Parathyroid adenoma (tissue), 2 donors: ENCODE measurements around the gene KIF18B.

Source experiments
- H2AFZ ChIP-seq: fragments of 300-600 bp; sonication (generic); one replicate; pipeline ENCODE4 v1.7.0; 2017; ENCODE audit warnings: antibody characterized with exemption, mild to moderate bottlenecking
- H3K27ac ChIP-seq: fragments of 300-600 bp; sonication (generic); one replicate; pipeline ENCODE4 v1.7.0; 2017
- H3K27me3 ChIP-seq: fragments of 300-600 bp; sonication (generic); one replicate; pipeline ENCODE4 v1.7.0; 2017; ENCODE audit warnings: low read length; ENCODE audit not compliant: control insufficient read depth, insufficient read depth
- H3K36me3 ChIP-seq: fragments of 300-600 bp; sonication (generic); one replicate; pipeline ENCODE4 v1.7.0; 2017; ENCODE audit warnings: low read length; ENCODE audit not compliant: control insufficient read depth, insufficient read depth
- H3K4me1 ChIP-seq: fragments of 300-600 bp; sonication (generic); one replicate; pipeline ENCODE4 v1.7.0; 2017; ENCODE audit warnings: control low read depth
- H3K4me2 ChIP-seq: fragments of 300-600 bp; sonication (generic); one replicate; pipeline ENCODE4 v1.7.0; 2017; ENCODE audit warnings: low read length
- H3K4me3 ChIP-seq: fragments of 300-600 bp; sonication (generic); one replicate; pipeline ENCODE4 v1.7.0; 2017; ENCODE audit warnings: low read depth, low read length
- H3K79me2 ChIP-seq: fragments of 300-600 bp; sonication (generic); one replicate; pipeline ENCODE4 v1.7.0; 2017; ENCODE audit warnings: control low read depth
- H3K9ac ChIP-seq: fragments of 300-600 bp; sonication (generic); one replicate; pipeline ENCODE4 v1.7.0; 2017; ENCODE audit warnings: mild to moderate bottlenecking
- H3K9me3 ChIP-seq: fragments of 300-600 bp; sonication (generic); one replicate; pipeline ENCODE4 v1.7.0; 2017; ENCODE audit warnings: low read length; ENCODE audit not compliant: control insufficient read depth
- TF ChIP-seq, protein P1 (sequence below): fragments of 300-600 bp; sonication (generic); IDR thresholded peaks from one replicate; pipeline ENCODE4 v1.7.0; 2017; ENCODE audit warnings: antibody characterized with exemption, mild to moderate bottlenecking
- donor health status: primary hyperparathyroidism.

KIF18B gene

GRCh38 chr17:44941712-44942331 is 5.8 kb downstream of the KIF18B start:
- H3K4me2 ChIP-seq: no peak overlapping the region
- H3K27ac ChIP-seq: no peak overlapping the region
- H3K79me2 ChIP-seq: no peaks in the 10 kb centered on the region
- TF ChIP-seq, protein P1, sequence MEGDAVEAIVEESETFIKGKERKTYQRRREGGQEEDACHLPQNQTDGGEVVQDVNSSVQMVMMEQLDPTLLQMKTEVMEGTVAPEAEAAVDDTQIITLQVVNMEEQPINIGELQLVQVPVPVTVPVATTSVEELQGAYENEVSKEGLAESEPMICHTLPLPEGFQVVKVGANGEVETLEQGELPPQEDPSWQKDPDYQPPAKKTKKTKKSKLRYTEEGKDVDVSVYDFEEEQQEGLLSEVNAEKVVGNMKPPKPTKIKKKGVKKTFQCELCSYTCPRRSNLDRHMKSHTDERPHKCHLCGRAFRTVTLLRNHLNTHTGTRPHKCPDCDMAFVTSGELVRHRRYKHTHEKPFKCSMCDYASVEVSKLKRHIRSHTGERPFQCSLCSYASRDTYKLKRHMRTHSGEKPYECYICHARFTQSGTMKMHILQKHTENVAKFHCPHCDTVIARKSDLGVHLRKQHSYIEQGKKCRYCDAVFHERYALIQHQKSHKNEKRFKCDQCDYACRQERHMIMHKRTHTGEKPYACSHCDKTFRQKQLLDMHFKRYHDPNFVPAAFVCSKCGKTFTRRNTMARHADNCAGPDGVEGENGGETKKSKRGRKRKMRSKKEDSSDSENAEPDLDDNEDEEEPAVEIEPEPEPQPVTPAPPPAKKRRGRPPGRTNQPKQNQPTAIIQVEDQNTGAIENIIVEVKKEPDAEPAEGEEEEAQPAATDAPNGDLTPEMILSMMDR: no peak
- H3K4me1 ChIP-seq: no peaks in the 10 kb centered on the region
- no peaks in the 10 kb centered on the region for H3K27me3 ChIP-seq
- no peaks in the 10 kb centered on the region for H3K9me3 ChIP-seq
- no peak overlapping the region for H3K4me3 ChIP-seq
- no peak overlapping the region for H3K9ac ChIP-seq
- no peak overlapping the region for H2AFZ ChIP-seq
- no peaks in the 10 kb centered on the region for H3K36me3 ChIP-seq

GRCh38 chr17:44940768-44941167 is 6.8 kb downstream of the KIF18B start:
- Histone ChIP-seq H3K4me1 (no peaks in the 10 kb centered on the region), H3K4me2 (no peak overlapping the region), H3K79me2 (no peaks in the 10 kb centered on the region), H3K9ac (no peak overlapping the region), H3K36me3 (no peaks in the 10 kb centered on the region), H3K27ac (no peak overlapping the region), H3K27me3 (no peaks in the 10 kb centered on the region), H3K9me3 (no peaks in the 10 kb centered on the region), H3K4me3 (no peak overlapping the region), H2AFZ (no peak overlapping the region)
- TF ChIP-seq, protein P1: no peak

GRCh38 chr17:44940317-44940716 is 7.3 kb downstream of the KIF18B start:
- Histone ChIP-seq H3K27me3 (no peaks in the 10 kb centered on the region), H3K4me3 (no peak overlapping the region), H3K79me2 (no peaks in the 10 kb centered on the region), H3K9me3 (no peaks in the 10 kb centered on the region), H3K4me1 (no peaks in the 10 kb centered on the region), H3K27ac (no peak overlapping the region), H3K9ac (no peak overlapping the region), H3K36me3 (no peaks in the 10 kb centered on the region), H3K4me2 (no peak overlapping the region), H2AFZ (no peak overlapping the region)
- TF ChIP-seq, protein P1: no peak

DNA sequence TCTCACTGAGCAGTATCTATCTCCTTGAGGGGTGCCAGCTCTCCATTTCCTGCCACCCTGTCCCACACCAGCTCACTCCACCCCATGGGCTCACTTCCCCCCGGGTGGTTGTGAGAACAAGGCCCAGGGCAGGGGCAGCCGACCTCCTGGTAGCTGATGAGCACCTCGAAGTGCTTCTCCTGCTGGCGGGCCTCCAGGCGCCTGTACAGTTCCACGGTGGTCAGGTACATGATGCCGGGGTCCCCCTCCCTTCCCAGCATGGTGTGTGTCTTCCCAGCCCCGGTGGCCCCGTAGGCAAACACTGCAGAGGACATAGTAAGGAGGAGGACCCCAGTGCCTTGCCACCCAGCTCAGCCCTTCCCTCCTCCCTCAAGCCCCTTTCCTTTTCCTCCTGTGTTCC is 12.5 kb downstream of the KIF18B start:
- no peaks in the 10 kb centered on the region for H3K27me3 ChIP-seq
- no peak overlapping the region for H3K9ac ChIP-seq
- H3K4me1 ChIP-seq: no peaks in the 10 kb centered on the region
- H2AFZ ChIP-seq: no peak overlapping the region
- H3K27ac ChIP-seq: no peak overlapping the region
- TF ChIP-seq, protein P1: no peak
- no peak overlapping the region for H3K4me3 ChIP-seq
- H3K36me3 ChIP-seq: no peaks in the 10 kb centered on the region
- H3K4me2 ChIP-seq: no peak overlapping the region
- no peaks in the 10 kb centered on the region for H3K9me3 ChIP-seq
- no peaks in the 10 kb centered on the region for H3K79me2 ChIP-seq

GRCh38 chr17:44934745-44935105 is 12.8 kb downstream of the KIF18B start:
- H3K27me3 ChIP-seq: no peaks in the 10 kb centered on the region
- no peak overlapping the region for H3K4me3 ChIP-seq
- no peak overlapping the region for H3K27ac ChIP-seq
- no peak overlapping the region for H3K4me2 ChIP-seq
- H3K9ac ChIP-seq: no peak overlapping the region
- H3K9me3 ChIP-seq: no peaks in the 10 kb centered on the region
- no peak overlapping the region for H2AFZ ChIP-seq
- no peaks in the 10 kb centered on the region for H3K4me1 ChIP-seq
- no peaks in the 10 kb centered on the region for H3K36me3 ChIP-seq
- TF ChIP-seq, protein P1: no peak
- H3K79me2 ChIP-seq: no peaks in the 10 kb centered on the region
